CD14-positive monocyte (primary cell): ENCODE results near the gene RHOBTB3. TPM values are rescaled to one million over a fixed set of nuclear protein-coding genes. Genes with fewer than 3 reads are reported as not detected.
A peak's percentile ranks its signal among the peaks of the same experiment; 100 is the strongest.

Experiments used
- DNase-seq, 3 donors: peaks; one replicate each; pipeline ENCODE4 v3.0.0-alpha.2; 2011 to 2022
- H2AFZ ChIP-seq: 2 replicates; pipeline ENCODE4 v1.6.0; 2012; ENCODE audit warnings: mild to moderate bottlenecking, low read depth, low read length, inconsistent platforms; ENCODE audit not compliant: insufficient read depth, poor library complexity, severe bottlenecking
- H3K27ac ChIP-seq, 2 donors: 1 replicate in 1 of 2; 2 replicates in 1 of 2; pipeline ENCODE4 v1.5.1; 2012 to 2013; ENCODE audit warnings: low read length in 2 of 2, control low read depth in 1 of 2, inconsistent platforms in 1 of 2, low read depth in 1 of 2, mild to moderate bottlenecking in 1 of 2
- H3K27me3 ChIP-seq, 2 donors: one replicate each; pipeline versions ENCODE4 v1.6.0 to v1.6.1; 2011 to 2013; ENCODE audit warnings: low read length in 2 of 2; ENCODE audit not compliant: control insufficient read depth in 2 of 2, insufficient read depth in 2 of 2
- H3K36me3 ChIP-seq, 2 donors: replicated peaks in 1 of 2; 1 replicate in 1 of 2; 2 replicates in 1 of 2; pipeline versions ENCODE4 v1.5.1 to v1.6.1; 2012 to 2013; ENCODE audit warnings: low read length in 2 of 2, control low read depth in 1 of 2, inconsistent platforms in 1 of 2, mild to moderate bottlenecking in 1 of 2; ENCODE audit not compliant: insufficient read depth in 2 of 2, control insufficient read depth in 1 of 2
- H3K4me1 ChIP-seq, 2 donors: 1 replicate in 1 of 2; 2 replicates in 1 of 2; pipeline versions ENCODE4 v1.5.1 to v1.6.1; 2012 to 2013; ENCODE audit warnings: low read length in 2 of 2, control low read depth in 1 of 2, inconsistent platforms in 1 of 2, mild to moderate bottlenecking in 1 of 2, moderate library complexity in 1 of 2; ENCODE audit not compliant: insufficient read depth in 2 of 2, control insufficient read depth in 1 of 2
- H3K4me2 ChIP-seq: replicated peaks from 2 replicates; pipeline ENCODE3; 2012; ENCODE audit warnings: low read length, moderate library complexity, mild to moderate bottlenecking; ENCODE audit not compliant: poor library complexity, severe bottlenecking; ENCODE audit errors: extremely low read depth
- H3K4me3 ChIP-seq, 3 experiments: fragments of 200-600 bp in 1 of 3; sonication (generic) in 1 of 3; replicated peaks in 1 of 3; 1 replicate in 2 of 3; 2 replicates in 1 of 3; pipeline ENCODE4 v1.5.1; 2011 to 2013; ENCODE audit warnings: low read length in 3 of 3, mild to moderate bottlenecking in 3 of 3, control low read depth in 2 of 3, low read depth in 2 of 3, inconsistent platforms in 1 of 3, moderate library complexity in 1 of 3
- H3K79me2 ChIP-seq: 2 replicates; pipeline ENCODE4 v1.6.0; 2012; ENCODE audit warnings: mild to moderate bottlenecking, control low read depth, inconsistent platforms, low read length, moderate library complexity; ENCODE audit not compliant: insufficient read depth
- H3K9ac ChIP-seq: 2 replicates; pipeline ENCODE4 v1.6.0; 2017; ENCODE audit warnings: low read length, mild to moderate bottlenecking; ENCODE audit not compliant: insufficient read depth, poor library complexity, severe bottlenecking
- H3K9me3 ChIP-seq, 2 donors: replicated peaks in 1 of 2; 1 replicate in 1 of 2; 2 replicates in 1 of 2; pipeline versions ENCODE4 v1.5.1 to v1.6.1; 2012 to 2013; ENCODE audit warnings: low read length in 2 of 2, control low read depth in 1 of 2; ENCODE audit not compliant: control insufficient read depth in 1 of 2, insufficient read depth in 1 of 2
- H4K20me1 ChIP-seq: 2 replicates; pipeline ENCODE4 v1.6.0; 2012; ENCODE audit warnings: mild to moderate bottlenecking, low read length, control low read depth, moderate library complexity; ENCODE audit not compliant: insufficient read depth
- H3K27ac Mint-ChIP-seq, 7 donors: one replicate each; pipeline ENCODE4 v1.8.0; 2020; ENCODE audit warnings: mild to moderate bottlenecking in 7 of 7, mixed read lengths in 7 of 7, moderate library complexity in 6 of 7, inconsistent platforms in 2 of 7
- H3K27me3 Mint-ChIP-seq, 3 donors: one replicate each; pipeline ENCODE4 v1.8.0; 2021 to 2022; ENCODE audit warnings: low read depth in 3 of 3, mild to moderate bottlenecking in 3 of 3, mixed read lengths in 3 of 3, moderate library complexity in 3 of 3, inconsistent platforms in 1 of 3
- H3K36me3 Mint-ChIP-seq, 2 donors: one replicate each; pipeline ENCODE4 v1.8.0; 2020; ENCODE audit warnings: mixed read lengths in 2 of 2, inconsistent platforms in 1 of 2, mild to moderate bottlenecking in 1 of 2
- H3K4me1 Mint-ChIP-seq: one replicate; pipeline ENCODE4 v1.8.0; 2020; ENCODE audit warnings: mild to moderate bottlenecking, mixed read lengths
- H3K4me3 Mint-ChIP-seq, 2 donors: one replicate each; pipeline ENCODE4 v1.8.0; 2020; ENCODE audit warnings: mild to moderate bottlenecking in 2 of 2, mixed read lengths in 2 of 2, moderate library complexity in 1 of 2
- H3K9me3 Mint-ChIP-seq, 7 donors: one replicate each; pipeline ENCODE4 v1.8.0; 2020 to 2022; ENCODE audit warnings: mixed read lengths in 7 of 7, mild to moderate bottlenecking in 6 of 7, moderate library complexity in 6 of 7, inconsistent platforms in 2 of 7
- WGBS: methylation state at CpG from one replicate; pipeline ENCODE4 v1.1.5; 2013; ENCODE audit warnings: missing lambda C conversion rate; ENCODE audit not compliant: insufficient coverage; 5-methylcytosine and 5-hydroxymethylcytosine counted together
- intact Hi-C, 2 donors: fragments of 100-400 bp; cut with micrococcal nuclease; formaldehyde crosslinking; loops; one replicate each; pipeline versions ENCODE4 v1.15.0 to v1.15.1; 2023
- polyA plus RNA-seq, 3 donors: library from polyadenylated mRNA; depleted of rRNA in 1 of 3; unstranded in 2 of 3; stranded (reverse) in 1 of 3; fragments of 300-500 nt in 2 of 3; fragments of >200 nt in 1 of 3; fragmentation: Illumina TruSeq in 2 of 3; gene quantifications; 1 replicate in 2 of 3; 2 replicates in 1 of 3; pipeline ENCODE4 v1.2.3, GENCODE V29; 2012 to 2021
- TF ChIP-seq, protein P1 (sequence below): fragments of 200-600 bp; IDR thresholded peaks from one replicate; pipeline ENCODE4 v1.8.0; 2022; ENCODE audit warnings: antibody characterized with exemption, mild to moderate bottlenecking

RHOBTB3 gene
- polyA plus RNA-seq, 3 donors, result 0.41 to 1.5 (median 0.63) TPM

- Mint-ChIP-seq H3K4me3 (no peak overlapping the region), H3K36me3 (no peaks in the 10 kb centered on the region), H3K9me3 (peaks cover 0 to 3% (median 0%) of the 10 kb centered on the region in 7 donors), H3K27me3 (peaks cover 0 to 2% (median 2%) of the 10 kb centered on the region in 3 donors), H3K4me1 (peaks cover 84% of the 10 kb centered on the region), H3K27ac (peak overlapping the region in 2 of 7 donors; percentile 5 to 37)
- intact Hi-C loops, result no loop called here
- no CpG with 5 or more reads among the region's 1 CpG for WGBS
- Histone ChIP-seq H4K20me1 (no peaks in the 10 kb centered on the region), H3K79me2 (peaks cover 8% of the 10 kb centered on the region), H3K4me2 (no peak overlapping the region), H3K9me3 (no peaks in the 10 kb centered on the region), H3K36me3 (no peaks in the 10 kb centered on the region), H2AFZ (no peak overlapping the region), H3K27me3 (no peaks in the 10 kb centered on the region), H3K9ac (no peak overlapping the region), H3K4me1 (peaks cover 80 to 81% of the 10 kb centered on the region in 2 donors), H3K4me3 (peak overlapping the region in 1 of 3 experiments; percentile 7), H3K27ac (peak overlapping the region in 1 of 2 donors; percentile 34)
- DNase-seq, result no peak
- TF ChIP-seq, protein P1, sequence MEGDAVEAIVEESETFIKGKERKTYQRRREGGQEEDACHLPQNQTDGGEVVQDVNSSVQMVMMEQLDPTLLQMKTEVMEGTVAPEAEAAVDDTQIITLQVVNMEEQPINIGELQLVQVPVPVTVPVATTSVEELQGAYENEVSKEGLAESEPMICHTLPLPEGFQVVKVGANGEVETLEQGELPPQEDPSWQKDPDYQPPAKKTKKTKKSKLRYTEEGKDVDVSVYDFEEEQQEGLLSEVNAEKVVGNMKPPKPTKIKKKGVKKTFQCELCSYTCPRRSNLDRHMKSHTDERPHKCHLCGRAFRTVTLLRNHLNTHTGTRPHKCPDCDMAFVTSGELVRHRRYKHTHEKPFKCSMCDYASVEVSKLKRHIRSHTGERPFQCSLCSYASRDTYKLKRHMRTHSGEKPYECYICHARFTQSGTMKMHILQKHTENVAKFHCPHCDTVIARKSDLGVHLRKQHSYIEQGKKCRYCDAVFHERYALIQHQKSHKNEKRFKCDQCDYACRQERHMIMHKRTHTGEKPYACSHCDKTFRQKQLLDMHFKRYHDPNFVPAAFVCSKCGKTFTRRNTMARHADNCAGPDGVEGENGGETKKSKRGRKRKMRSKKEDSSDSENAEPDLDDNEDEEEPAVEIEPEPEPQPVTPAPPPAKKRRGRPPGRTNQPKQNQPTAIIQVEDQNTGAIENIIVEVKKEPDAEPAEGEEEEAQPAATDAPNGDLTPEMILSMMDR, result no peak
Measured at GRCh38 chr5:95838556-95838955, 107.4 kb downstream of the RHOBTB3 start.

- peaks cover 8% of the 10 kb centered on the region for H3K79me2 ChIP-seq
- peaks cover 0 to 3% (median 0%) of the 10 kb centered on the region in 7 donors for H3K9me3 Mint-ChIP-seq
- peak overlapping the region in 4 of 7 donors; percentile 18 to 97 (median 88) for H3K27ac Mint-ChIP-seq
- TF ChIP-seq, protein P1, result no peak
- intact Hi-C loops, result loop anchor here in 1 of 2 donors (5.0 kb wide), 1 partner anchor 32 kb away; no protein-coding TSS in a partner anchor
- no peaks in the 10 kb centered on the region for H3K36me3 ChIP-seq
- no peaks in the 10 kb centered on the region for H3K36me3 Mint-ChIP-seq
- H3K4me2 ChIP-seq, result no peak overlapping the region
- H3K4me1 Mint-ChIP-seq, result peaks cover 83% of the 10 kb centered on the region
- H4K20me1 ChIP-seq, result no peaks in the 10 kb centered on the region
- no peak overlapping the region for H2AFZ ChIP-seq
- H3K4me3 Mint-ChIP-seq, result no peak overlapping the region
- no peaks in the 10 kb centered on the region for H3K27me3 ChIP-seq
- no peak overlapping the region for H3K4me3 ChIP-seq
- peaks cover 0 to 2% (median 2%) of the 10 kb centered on the region in 3 donors for H3K27me3 Mint-ChIP-seq
- no peak overlapping the region for H3K9ac ChIP-seq
- H3K27ac ChIP-seq, result peak overlapping the region in 1 of 2 donors; percentile 47
- no peaks in the 10 kb centered on the region for H3K9me3 ChIP-seq
- no CpG with 5 or more reads among the region's 2 CpGs for WGBS
- no peak for DNase-seq
- peaks cover 78 to 82% of the 10 kb centered on the region in 2 donors for H3K4me1 ChIP-seq
Measured at GRCh38 chr5:95839658-95840057, 108.5 kb downstream of the RHOBTB3 start.
